ENCODE measurements around the gene AADACL2. TPM values are rescaled to one million over a fixed set of nuclear protein-coding genes. Genes with fewer than 3 reads are reported as not detected.

Gene AADACL2
- polyA plus RNA-seq, 1 of the 3 experiments (the other 2 are of a cell fraction), result not detected

- CTCF ChIA-PET, result interaction anchor here (0.9 kb wide), 1 partner anchor 63 kb away, joined by 3 read pairs; no protein-coding TSS in a partner anchor
- 33% methylated on average over 4 of the region's 4 CpGs for WGBS (ENCODE audit: low lambda C conversion rate)
Observed at GRCh38 chr3:151775314-151776258, 41.9 kb downstream of the AADACL2 start.

More at GRCh38 chr3:151775314-151776258, 41.9 kb downstream of the AADACL2 start:
- Histone ChIP-seq H3K36me3 (replicated peaks in 1 of 2; ENCODE audit: control insufficient read depth in 1 of 2, insufficient read depth in 2 of 2, low read length in 1 of 2) (peaks cover 0 to 16% of the 10 kb centered on the region in 2 experiments), H3K9me3 (no peaks in the 10 kb centered on the region), H2AFZ (ENCODE audit: low read depth) (peak overlapping the region; percentile 37; the same call in 1 of the 2 replicates), H3K9me2 (no peaks in the 10 kb centered on the region), H3K27me3 (ENCODE audit: insufficient read depth) (no peaks in the 10 kb centered on the region), H4K20me1 (ENCODE audit: insufficient read depth) (no peaks in the 10 kb centered on the region), H3K79me2 (ENCODE audit: insufficient read depth) (peaks cover 64% of the 10 kb centered on the region), H3F3A (replicated peaks; ENCODE audit: insufficient read depth) (no peaks in the 10 kb centered on the region), H3K4me1 (ENCODE audit: control insufficient read depth in 1 of 2, insufficient read depth in 2 of 2, low read depth in 1 of 2, low read length in 1 of 2) (peaks cover 0 to 8% of the 10 kb centered on the region in 2 experiments; a peak in 2 of 4 replicates), H3K4me2 (no peak overlapping the region), H3K27ac (ENCODE audit: low read depth in 2 of 2, low read length in 1 of 2) (peak overlapping the region in 1 of 2 experiments; percentile 20; a peak in 2 of 4 replicates), H3K9ac (no peak overlapping the region), H3K4me3 (ENCODE audit: low read depth in 2 of 2, low read length in 1 of 2) (no peak overlapping the region)
- TF ChIP-seq EP300 (IDR thresholded peaks at IDR 0.05; ENCODE audit: borderline replicate concordance in 1 of 2, low read depth in 1 of 2, low read length in 1 of 2) (no peak), JUND (IDR thresholded peaks at IDR 0.05) (no peak), TEAD4 (IDR thresholded peaks at IDR 0.05; ENCODE audit: borderline replicate concordance, insufficient read depth) (no peak), CHD2 (IDR thresholded peaks at IDR 0.05; ENCODE audit: low read length, partially characterized antibody) (no peak), FOXM1 (IDR thresholded peaks at IDR 0.05; ENCODE audit: low read depth) (no peak), GABPA (IDR thresholded peaks at IDR 0.05; ENCODE audit: low read depth) (no peak), MXI1 (IDR thresholded peaks at IDR 0.05; ENCODE audit: low read depth, low read length) (no peak), CTCF (IDR thresholded peaks at IDR 0.05) (no peak), USF1 (IDR thresholded peaks at IDR 0.05; ENCODE audit: borderline replicate concordance, low read depth) (no peak), ZBTB33 (IDR thresholded peaks at IDR 0.05; ENCODE audit: borderline replicate concordance, low read depth) (no peak), YY1 (IDR thresholded peaks at IDR 0.05; ENCODE audit: low read depth) (no peak), RCOR1 (IDR thresholded peaks at IDR 0.05; ENCODE audit: low read length) (no peak), ELF1 (IDR thresholded peaks at IDR 0.05) (no peak), TCF12 (IDR thresholded peaks at IDR 0.05) (no peak), GATA2 (CRISPR knock-in tag; IDR thresholded peaks at IDR 0.05) (no peak), REST (IDR thresholded peaks at IDR 0.05; ENCODE audit: low read depth, low read length) (no peak), MEF2A (IDR thresholded peaks at IDR 0.05; ENCODE audit: borderline replicate concordance, low read depth) (no peak), FOXJ3 (CRISPR knock-in tag; IDR thresholded peaks at IDR 0.05) (no peak), MAX (IDR thresholded peaks at IDR 0.05; ENCODE audit: low read depth) (no peak)
- DNase-seq, result no peak
- POLR2A ChIA-PET, result no interaction called here
